ENCODE data around the gene CABP1.

Gene CABP1

GRCh38 chr12:120674097-120674636 lies 33.7 kb downstream of the CABP1 start:
- H3K9me3 ChIP-seq (ENCODE audit: control insufficient read depth, insufficient read depth, low read length): no peaks in the 10 kb centered on the region
- H3K9ac ChIP-seq (ENCODE audit: low read depth, low read length): no peak overlapping the region
- no peaks in the 10 kb centered on the region for H3K36me3 ChIP-seq (ENCODE audit: control insufficient read depth, insufficient read depth, low read length)
- no peak overlapping the region for H3K4me3 ChIP-seq (ENCODE audit: low read depth, low read length)
- H3K27me3 ChIP-seq (ENCODE audit: control insufficient read depth, insufficient read depth, low read length): no peaks in the 10 kb centered on the region
- peaks cover 2% of the 10 kb centered on the region for H3K4me1 ChIP-seq (ENCODE audit: control insufficient read depth, insufficient read depth, low read length)

DNA sequence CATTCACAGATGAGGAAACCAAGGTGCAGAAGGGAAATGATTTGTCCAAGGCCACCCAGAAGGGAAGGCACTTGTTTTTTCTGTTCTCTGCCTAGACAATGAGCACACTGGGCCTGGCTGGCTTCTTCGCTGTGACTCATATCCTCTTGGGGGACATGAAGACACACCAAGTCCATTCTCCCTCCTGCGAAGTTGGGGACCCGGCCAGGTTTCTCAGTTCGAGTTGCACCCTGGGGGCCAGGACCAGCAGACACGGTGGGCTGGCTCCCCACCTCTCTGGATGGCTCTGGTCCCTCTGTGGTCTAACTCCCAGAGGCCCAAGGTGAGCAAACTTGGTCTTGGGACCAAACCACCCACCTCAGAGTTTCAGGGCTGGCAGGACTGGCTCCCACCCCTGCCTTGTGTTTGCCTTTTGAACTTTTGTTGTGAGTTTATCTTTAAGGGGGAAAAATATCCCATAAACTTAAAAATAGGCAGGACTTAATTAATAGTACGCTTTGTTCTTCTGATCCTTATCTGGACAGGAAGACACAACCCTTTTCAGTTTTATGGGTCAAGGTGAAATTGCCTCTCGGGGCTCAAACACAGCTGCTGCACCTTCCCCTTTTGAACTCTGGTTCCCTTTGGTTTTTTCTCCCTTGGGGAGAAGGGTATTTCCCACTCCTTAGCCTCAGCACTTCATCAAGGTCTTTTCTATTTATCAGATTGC lies 37.5 kb downstream of the CABP1 start:
- H3K9me3 ChIP-seq (ENCODE audit: control insufficient read depth, insufficient read depth, low read length): no peaks in the 10 kb centered on the region
- no peaks in the 10 kb centered on the region for H3K36me3 ChIP-seq (ENCODE audit: control insufficient read depth, insufficient read depth, low read length)
- no peak overlapping the region for H3K4me3 ChIP-seq (ENCODE audit: low read depth, low read length)
- H3K4me1 ChIP-seq (ENCODE audit: control insufficient read depth, insufficient read depth, low read length): no peaks in the 10 kb centered on the region
- H3K27me3 ChIP-seq (ENCODE audit: control insufficient read depth, insufficient read depth, low read length): no peaks in the 10 kb centered on the region
- no peak overlapping the region for H3K9ac ChIP-seq (ENCODE audit: low read depth, low read length)

- no peak overlapping the region for H3K9ac ChIP-seq (ENCODE audit: low read depth, low read length)
- no peaks in the 10 kb centered on the region for H3K27me3 ChIP-seq (ENCODE audit: control insufficient read depth, insufficient read depth, low read length)
- no peaks in the 10 kb centered on the region for H3K4me1 ChIP-seq (ENCODE audit: control insufficient read depth, insufficient read depth, low read length)
- H3K36me3 ChIP-seq (ENCODE audit: control insufficient read depth, insufficient read depth, low read length): no peaks in the 10 kb centered on the region
- no peaks in the 10 kb centered on the region for H3K9me3 ChIP-seq (ENCODE audit: control insufficient read depth, insufficient read depth, low read length)
- H3K4me3 ChIP-seq (ENCODE audit: low read depth, low read length): no peak overlapping the region
These were observed 38.1 kb downstream of the CABP1 start for GRCh38 chr12:120678572-120678971.

DNA sequence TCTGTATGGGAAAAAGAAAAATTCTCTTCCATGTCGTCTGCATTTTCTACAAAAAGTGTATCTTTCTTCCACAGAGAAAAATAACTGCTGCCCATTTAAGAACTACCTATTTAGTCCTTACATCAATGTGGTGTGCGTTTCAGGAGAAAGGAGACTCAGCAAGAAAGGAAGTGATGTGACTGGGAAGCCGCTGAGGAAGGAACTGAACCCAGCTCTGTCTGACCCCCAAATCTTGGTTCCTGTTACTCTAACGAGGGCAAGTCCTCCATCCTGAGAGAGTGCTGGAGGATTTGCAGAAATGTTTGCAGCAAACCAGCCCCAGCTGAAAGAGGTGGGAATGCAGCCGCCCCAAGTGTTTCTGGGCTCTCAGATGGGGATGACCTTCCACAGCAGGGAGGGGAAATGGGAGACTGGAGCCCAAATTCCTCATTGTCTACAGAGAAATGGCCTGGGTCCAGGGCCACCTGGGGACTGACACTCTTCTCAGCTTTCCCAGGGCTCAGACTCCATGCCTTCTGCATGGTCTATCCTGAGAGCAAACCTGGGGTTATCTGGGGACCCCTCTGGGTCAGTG lies 39.8 kb downstream of the CABP1 start:
- no peaks in the 10 kb centered on the region for H3K4me1 ChIP-seq (ENCODE audit: control insufficient read depth, insufficient read depth, low read length)
- no peaks in the 10 kb centered on the region for H3K9me3 ChIP-seq (ENCODE audit: control insufficient read depth, insufficient read depth, low read length)
- no peak overlapping the region for H3K9ac ChIP-seq (ENCODE audit: low read depth, low read length)
- no peaks in the 10 kb centered on the region for H3K27me3 ChIP-seq (ENCODE audit: control insufficient read depth, insufficient read depth, low read length)
- no peaks in the 10 kb centered on the region for H3K36me3 ChIP-seq (ENCODE audit: control insufficient read depth, insufficient read depth, low read length)
- no peak overlapping the region for H3K4me3 ChIP-seq (ENCODE audit: low read depth, low read length)

DNA sequence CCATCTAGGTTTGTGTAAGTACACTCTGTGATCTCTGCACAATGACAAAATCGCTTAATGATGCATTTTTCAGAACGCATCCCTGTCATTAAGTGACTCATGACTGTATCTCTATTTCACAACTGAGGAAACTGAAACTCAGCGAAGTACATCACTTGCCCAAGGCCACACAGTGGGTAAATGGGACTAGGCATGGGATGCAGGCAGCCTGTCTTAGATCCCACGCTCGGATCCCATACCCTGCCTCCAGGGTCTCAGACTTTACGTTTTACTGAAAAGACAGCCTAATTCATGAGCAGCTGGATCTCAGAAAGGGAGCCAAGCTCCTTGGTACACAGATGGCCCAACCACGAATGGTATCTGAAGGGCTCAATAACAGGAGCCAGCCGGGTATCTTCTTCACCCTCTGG lies 44.1 kb downstream of the CABP1 start:
- no peaks in the 10 kb centered on the region for H3K27me3 ChIP-seq (ENCODE audit: control insufficient read depth, insufficient read depth, low read length)
- no peaks in the 10 kb centered on the region for H3K9me3 ChIP-seq (ENCODE audit: control insufficient read depth, insufficient read depth, low read length)
- H3K36me3 ChIP-seq (ENCODE audit: control insufficient read depth, insufficient read depth, low read length): no peaks in the 10 kb centered on the region
- peaks cover 12% of the 10 kb centered on the region for H3K4me1 ChIP-seq (ENCODE audit: control insufficient read depth, insufficient read depth, low read length)
- H3K4me3 ChIP-seq (ENCODE audit: low read depth, low read length): no peak overlapping the region
- no peak overlapping the region for H3K9ac ChIP-seq (ENCODE audit: low read depth, low read length)

- peaks cover 20% of the 10 kb centered on the region for H3K4me1 ChIP-seq (ENCODE audit: control insufficient read depth, insufficient read depth, low read length)
- H3K9me3 ChIP-seq (ENCODE audit: control insufficient read depth, insufficient read depth, low read length): no peaks in the 10 kb centered on the region
- H3K9ac ChIP-seq (ENCODE audit: low read depth, low read length): no peak overlapping the region
- peak overlapping the region; percentile 87 for H3K4me3 ChIP-seq (ENCODE audit: low read depth, low read length)
- H3K27me3 ChIP-seq (ENCODE audit: control insufficient read depth, insufficient read depth, low read length): no peaks in the 10 kb centered on the region
- H3K36me3 ChIP-seq (ENCODE audit: control insufficient read depth, insufficient read depth, low read length): no peaks in the 10 kb centered on the region
These were observed 45.1 kb downstream of the CABP1 start for GRCh38 chr12:120685522-120685921.

DNA sequence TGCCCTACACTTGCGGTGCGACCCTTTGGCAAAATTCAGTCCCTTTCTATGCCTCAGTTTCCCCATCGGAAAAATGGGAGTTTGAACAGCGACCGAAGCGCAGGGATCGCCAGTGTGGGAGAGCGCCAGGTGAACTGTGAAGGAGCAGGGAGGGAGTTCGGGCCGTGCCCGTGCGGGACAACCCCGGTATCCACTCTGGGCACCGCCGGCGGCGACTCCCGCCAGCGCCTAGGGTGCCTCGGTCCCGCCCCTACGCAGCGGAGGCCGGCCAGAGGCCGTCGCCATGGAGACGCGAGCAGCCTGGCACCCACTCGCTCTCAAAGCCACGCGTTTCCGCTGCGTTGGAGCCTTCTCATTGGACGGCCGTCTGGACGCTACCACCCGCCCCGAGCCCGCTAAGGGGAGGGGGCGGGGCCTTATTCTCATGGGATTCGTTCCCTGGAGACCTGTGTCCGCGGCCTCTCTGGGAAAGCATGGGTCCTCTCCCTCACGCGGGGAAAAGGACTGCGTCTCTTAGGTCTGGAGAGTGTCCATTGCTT lies 45.8 kb downstream of the CABP1 start:
- peaks cover 20% of the 10 kb centered on the region for H3K4me1 ChIP-seq (ENCODE audit: control insufficient read depth, insufficient read depth, low read length)
- no peaks in the 10 kb centered on the region for H3K27me3 ChIP-seq (ENCODE audit: control insufficient read depth, insufficient read depth, low read length)
- H3K36me3 ChIP-seq (ENCODE audit: control insufficient read depth, insufficient read depth, low read length): no peaks in the 10 kb centered on the region
- no peaks in the 10 kb centered on the region for H3K9me3 ChIP-seq (ENCODE audit: control insufficient read depth, insufficient read depth, low read length)
- H3K9ac ChIP-seq (ENCODE audit: low read depth, low read length): peak overlapping the region; percentile 89
- H3K4me3 ChIP-seq (ENCODE audit: low read depth, low read length): peak overlapping the region; percentile 87

GRCh38 chr12:120686690-120687577 lies 46.5 kb downstream of the CABP1 start, which contains the start of gene MLEC:
MLEC (plus strand) TSS chr12:120687149; CDS start chr12:120687297, 148 bp downstream.
- Histone ChIP-seq H3K4me1 (ENCODE audit: control insufficient read depth, insufficient read depth, low read length) (peaks cover 20% of the 10 kb centered on the region), H3K9ac (ENCODE audit: low read depth, low read length) (peak within 1 kb of the TSS; percentile 89), H3K4me3 (ENCODE audit: low read depth, low read length) (peak within 1 kb of the TSS; percentile 87), H3K9me3 (ENCODE audit: control insufficient read depth, insufficient read depth, low read length) (no peaks in the 10 kb centered on the region), H3K36me3 (ENCODE audit: control insufficient read depth, insufficient read depth, low read length) (no peaks in the 10 kb centered on the region), H3K27me3 (ENCODE audit: control insufficient read depth, insufficient read depth, low read length) (no peaks in the 10 kb centered on the region)

- H3K4me1 ChIP-seq (ENCODE audit: control insufficient read depth, insufficient read depth, low read length): peaks cover 24% of the 10 kb centered on the region
- no peaks in the 10 kb centered on the region for H3K9me3 ChIP-seq (ENCODE audit: control insufficient read depth, insufficient read depth, low read length)
- H3K36me3 ChIP-seq (ENCODE audit: control insufficient read depth, insufficient read depth, low read length): no peaks in the 10 kb centered on the region
- peak overlapping the region; percentile 87 for H3K4me3 ChIP-seq (ENCODE audit: low read depth, low read length)
- H3K27me3 ChIP-seq (ENCODE audit: control insufficient read depth, insufficient read depth, low read length): no peaks in the 10 kb centered on the region
- peak overlapping the region; percentile 80 for H3K9ac ChIP-seq (ENCODE audit: low read depth, low read length)
These were observed 47.3 kb downstream of the CABP1 start for GRCh38 chr12:120687578-120688289.

- Histone ChIP-seq H3K36me3 (ENCODE audit: control insufficient read depth, insufficient read depth, low read length) (no peaks in the 10 kb centered on the region), H3K4me1 (ENCODE audit: control insufficient read depth, insufficient read depth, low read length) (peaks cover 30% of the 10 kb centered on the region), H3K4me3 (ENCODE audit: low read depth, low read length) (peak overlapping the region; percentile 87)
These were observed 48.2 kb downstream of the CABP1 start for GRCh38 chr12:120688527-120689071.

More at GRCh38 chr12:120688527-120689071, 48.2 kb downstream of the CABP1 start:
- peak overlapping the region; percentile 80 for H3K9ac ChIP-seq (ENCODE audit: low read depth, low read length)
- no peaks in the 10 kb centered on the region for H3K9me3 ChIP-seq (ENCODE audit: control insufficient read depth, insufficient read depth, low read length)
- H3K27me3 ChIP-seq (ENCODE audit: control insufficient read depth, insufficient read depth, low read length): no peaks in the 10 kb centered on the region

All from iPS-15b (cell line).